Stomach smooth muscle (tissue), 2 donors: Measurements from ENCODE around the gene DPY19L1.
"Not testable (repeated sequence)": the region's sequence is repeated elsewhere in the genome, so short reads cannot be mapped to it uniquely, and the experiment has no call there.

Experiments used
- H3K27ac ChIP-seq: one replicate; pipeline ENCODE4 v1.7.0; 2013; ENCODE audit warnings: mild to moderate bottlenecking, low read length, inconsistent platforms
- H3K27me3 ChIP-seq, 2 donors: one replicate each; pipeline ENCODE4 v1.7.0; 2013; ENCODE audit warnings: low read length in 2 of 2; ENCODE audit not compliant: insufficient read depth in 2 of 2, control insufficient read depth in 1 of 2
- H3K36me3 ChIP-seq, 2 donors: one replicate each; pipeline ENCODE4 v1.7.0; 2013; ENCODE audit warnings: low read length in 2 of 2; ENCODE audit not compliant: control insufficient read depth in 2 of 2, insufficient read depth in 2 of 2
- H3K4me1 ChIP-seq: one replicate; pipeline ENCODE4 v1.7.0; 2013; ENCODE audit warnings: low read length; ENCODE audit not compliant: control insufficient read depth, insufficient read depth
- H3K4me3 ChIP-seq, 2 donors: one replicate each; pipeline ENCODE4 v1.7.0; 2013; ENCODE audit warnings: low read length in 2 of 2
- H3K9ac ChIP-seq, 2 donors: one replicate each; pipeline ENCODE4 v1.7.0; 2013; ENCODE audit warnings: low read length in 2 of 2, mild to moderate bottlenecking in 1 of 2
- H3K9me3 ChIP-seq, 2 donors: one replicate each; pipeline ENCODE4 v1.7.0; 2013; ENCODE audit warnings: low read length in 2 of 2; ENCODE audit not compliant: control insufficient read depth in 2 of 2
- donor health status: healthy.
- donor health status: Pancreatic carcinoma.

DPY19L1 gene

GRCh38 chr7:35048390-35048789 lies 11.1 kb upstream of the DPY19L1 start:
- H3K27ac ChIP-seq, H3K9ac ChIP-seq, H3K9me3 ChIP-seq, H3K36me3 ChIP-seq, H3K4me3 ChIP-seq, H3K27me3 ChIP-seq, H3K4me1 ChIP-seq: not testable (repeated sequence)

- H3K4me1 ChIP-seq, H3K9ac ChIP-seq, H3K27ac ChIP-seq, H3K9me3 ChIP-seq, H3K36me3 ChIP-seq, H3K4me3 ChIP-seq, H3K27me3 ChIP-seq: not testable (repeated sequence)
Measured at GRCh38 chr7:35047912-35048305, 10.6 kb upstream of the DPY19L1 start.

GRCh38 chr7:35047263-35047911 lies 10.1 kb upstream of the DPY19L1 start:
- not testable (repeated sequence) for H3K4me1 ChIP-seq, H3K9me3 ChIP-seq, H3K36me3 ChIP-seq, H3K27me3 ChIP-seq, H3K9ac ChIP-seq, H3K27ac ChIP-seq, H3K4me3 ChIP-seq

- not testable (repeated sequence) for H3K4me3 ChIP-seq, H3K27ac ChIP-seq, H3K27me3 ChIP-seq, H3K9ac ChIP-seq, H3K36me3 ChIP-seq, H3K9me3 ChIP-seq, H3K4me1 ChIP-seq
Measured at GRCh38 chr7:35043301-35043700, 6.0 kb upstream of the DPY19L1 start.

- Histone ChIP-seq H3K9me3 (no peaks in the 10 kb centered on the region), H3K9ac (no peak overlapping the region), H3K4me1 (peaks cover 8% of the 10 kb centered on the region), H3K27ac (no peak overlapping the region), H3K27me3 (no peaks in the 10 kb centered on the region), H3K4me3 (no peak overlapping the region), H3K36me3 (no peaks in the 10 kb centered on the region)
Measured at GRCh38 chr7:35040906-35041305, 3.6 kb upstream of the DPY19L1 start.

- H3K4me3 ChIP-seq, result no peak overlapping the region
- H3K9me3 ChIP-seq, result no peaks in the 10 kb centered on the region
- H3K36me3 ChIP-seq, result no peaks in the 10 kb centered on the region
- H3K27ac ChIP-seq, result no peak overlapping the region
- H3K27me3 ChIP-seq, result no peaks in the 10 kb centered on the region
- no peak overlapping the region for H3K9ac ChIP-seq
- peaks cover 10% of the 10 kb centered on the region for H3K4me1 ChIP-seq
Measured at GRCh38 chr7:35039343-35039742, 2.1 kb upstream of the DPY19L1 start.

GRCh38 chr7:35038354-35038753 lies 1.1 kb upstream of the DPY19L1 start:
- Histone ChIP-seq H3K9me3 (no peaks in the 10 kb centered on the region), H3K4me1 (peaks cover 10% of the 10 kb centered on the region), H3K4me3 (peak overlapping the region; percentile 62 to 82), H3K27me3 (no peaks in the 10 kb centered on the region), H3K36me3 (no peaks in the 10 kb centered on the region), H3K27ac (peak overlapping the region; percentile 49), H3K9ac (peak overlapping the region; percentile 71 to 82)

DNA sequence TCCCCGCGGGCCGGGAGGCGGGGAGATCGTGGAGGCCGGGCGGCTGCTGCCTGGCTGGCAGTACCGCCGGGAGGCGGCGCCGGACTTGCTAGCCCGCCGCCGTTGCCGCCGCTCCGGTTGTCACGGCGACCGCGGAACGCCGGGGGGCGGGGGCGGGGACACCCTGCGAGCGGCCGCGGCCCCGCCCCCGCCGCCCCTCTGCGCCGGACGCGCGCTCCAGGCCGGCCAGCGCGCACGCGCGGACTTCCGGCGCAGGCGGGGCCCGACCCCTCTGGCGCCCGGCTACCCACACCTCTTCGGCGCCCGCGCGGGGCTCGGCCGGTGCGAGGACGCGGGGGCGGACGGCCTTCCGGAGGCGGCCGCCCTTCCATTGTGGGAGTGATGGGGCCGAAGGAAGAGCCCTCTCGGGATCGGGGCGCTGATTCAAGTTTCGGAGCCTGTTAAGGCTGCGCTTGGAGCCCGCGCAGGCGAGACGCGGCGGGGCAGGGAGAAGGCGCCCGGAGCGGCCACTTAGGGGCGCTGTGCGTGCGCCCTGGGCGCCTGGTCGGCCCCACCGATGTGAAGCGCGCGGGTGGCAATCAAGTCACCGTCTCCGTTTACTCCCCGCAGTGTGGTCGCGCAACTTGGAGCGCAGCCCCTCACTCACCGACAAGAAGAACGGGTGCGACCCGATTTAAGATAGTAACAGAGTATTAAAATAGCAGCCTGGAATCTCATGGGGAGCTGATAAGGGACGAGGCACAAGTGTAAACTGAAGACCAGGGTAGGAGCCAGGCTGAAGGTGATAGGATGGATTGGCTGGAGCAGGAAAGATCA lies 449 bp upstream of the DPY19L1 start:
- peak overlapping the region; percentile 62 to 82 for H3K4me3 ChIP-seq
- no peaks in the 10 kb centered on the region for H3K27me3 ChIP-seq
- H3K9ac ChIP-seq, result peak overlapping the region; percentile 71 to 82
- H3K9me3 ChIP-seq, result no peaks in the 10 kb centered on the region
- H3K4me1 ChIP-seq, result peaks cover 10% of the 10 kb centered on the region
- H3K27ac ChIP-seq, result peak overlapping the region; percentile 49
- no peaks in the 10 kb centered on the region for H3K36me3 ChIP-seq

GRCh38 chr7:35036361-35037171 lies 719 bp downstream of the DPY19L1 start:
- no peaks in the 10 kb centered on the region for H3K9me3 ChIP-seq
- H3K4me1 ChIP-seq, result peaks cover 10% of the 10 kb centered on the region
- peak overlapping the region; percentile 59 to 81 for H3K9ac ChIP-seq
- H3K36me3 ChIP-seq, result no peaks in the 10 kb centered on the region
- no peaks in the 10 kb centered on the region for H3K27me3 ChIP-seq
- H3K27ac ChIP-seq, result peak overlapping the region; percentile 41
- peak overlapping the region; percentile 58 to 83 for H3K4me3 ChIP-seq

DNA sequence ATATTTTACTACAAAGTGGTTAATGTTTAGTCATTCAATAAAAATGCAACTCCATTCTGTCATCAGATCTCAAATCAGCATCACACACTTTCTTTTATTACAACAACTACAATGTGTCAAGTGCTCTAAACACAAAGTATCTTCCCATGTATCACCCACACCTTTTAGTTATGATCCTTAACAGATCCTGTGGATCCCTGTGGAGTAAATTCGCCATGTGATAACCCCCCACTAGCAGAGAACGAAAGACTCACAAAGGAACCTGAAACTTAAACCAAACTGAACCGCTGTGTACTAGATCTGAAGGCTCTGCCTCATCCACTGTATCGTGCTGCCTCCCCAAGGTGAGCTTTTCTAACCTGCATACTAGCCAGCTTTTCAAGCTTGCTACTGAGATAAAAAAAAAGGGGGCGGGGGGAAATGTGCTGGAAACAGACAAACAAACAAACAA lies 1.7 kb downstream of the DPY19L1 start:
- H3K36me3 ChIP-seq, result no peaks in the 10 kb centered on the region
- peak overlapping the region in 1 of 2 donors; percentile 59 for H3K9ac ChIP-seq
- H3K27me3 ChIP-seq, result no peaks in the 10 kb centered on the region
- no peak overlapping the region for H3K27ac ChIP-seq
- H3K4me3 ChIP-seq, result no peak overlapping the region
- H3K9me3 ChIP-seq, result no peaks in the 10 kb centered on the region
- peaks cover 10% of the 10 kb centered on the region for H3K4me1 ChIP-seq
